WERI-Rb-1 (cell line): ENCODE results near the gene KIF13A.

Experiments
- DNase-seq: peaks from one replicate; pipeline ENCODE4 v3.0.0-alpha.2; 2020
- H3K27ac ChIP-seq: fragments of 250-450 bp; sonication (Bioruptor Pico); 2 replicates; pipeline ENCODE4 v1.5.1; 2020; ENCODE audit warnings: mild to moderate bottlenecking, moderate library complexity
- H3K27me3 ChIP-seq: fragments of 250-450 bp; sonication (Bioruptor Pico); 2 replicates; pipeline ENCODE4 v1.5.1; 2021; ENCODE audit warnings: mild to moderate bottlenecking, low read depth, moderate library complexity; ENCODE audit not compliant: insufficient read depth, severe bottlenecking
- H3K36me3 ChIP-seq: fragments of 250-450 bp; sonication (Bioruptor Pico); 2 replicates; pipeline ENCODE4 v1.5.1; 2020; ENCODE audit warnings: mild to moderate bottlenecking, moderate library complexity
- H3K4me3 ChIP-seq: 2 replicates; pipeline ENCODE4 v1.5.1; 2011; ENCODE audit warnings: low read depth, mild to moderate bottlenecking, control low read depth, low read length
- H3K9me3 ChIP-seq: fragments of 250-450 bp; sonication (Bioruptor Pico); 2 replicates; pipeline ENCODE4 v1.5.1; 2021; ENCODE audit warnings: mild to moderate bottlenecking, moderate library complexity; ENCODE audit not compliant: severe bottlenecking
- TF ChIP-seq, protein P1 (sequence below): IDR thresholded peaks from 2 replicates; pipeline ENCODE4 v1.5.1; 2011; ENCODE audit warnings: low read depth, mild to moderate bottlenecking, control low read depth, inconsistent platforms, low read length

KIF13A gene

DNA sequence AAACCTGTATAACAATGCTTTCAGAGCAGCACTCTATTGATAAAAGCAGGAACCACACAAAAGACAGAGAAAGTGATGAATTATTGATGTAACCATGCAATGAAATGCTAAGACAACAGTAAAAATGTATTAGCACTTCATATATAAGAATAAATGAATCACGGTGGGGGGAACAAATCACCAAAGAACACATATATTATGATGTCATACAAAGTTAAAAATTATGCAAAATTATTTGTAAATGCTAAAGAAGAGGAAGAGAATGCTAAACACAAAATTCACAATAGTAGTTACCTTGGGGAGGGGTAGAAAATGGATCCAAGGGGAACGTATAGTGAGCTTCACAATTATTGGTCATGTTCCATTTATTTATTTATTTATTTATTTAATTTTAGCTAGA is 133.9 kb downstream of the KIF13A start:
- no peak for DNase-seq
- Histone ChIP-seq H3K36me3 (no peaks in the 10 kb centered on the region; the same call in none of the 2 replicates), H3K9me3 (no peaks in the 10 kb centered on the region), H3K27me3 (no peaks in the 10 kb centered on the region), H3K4me3 (no peak overlapping the region), H3K27ac (no peak overlapping the region)
- TF ChIP-seq, protein P1, sequence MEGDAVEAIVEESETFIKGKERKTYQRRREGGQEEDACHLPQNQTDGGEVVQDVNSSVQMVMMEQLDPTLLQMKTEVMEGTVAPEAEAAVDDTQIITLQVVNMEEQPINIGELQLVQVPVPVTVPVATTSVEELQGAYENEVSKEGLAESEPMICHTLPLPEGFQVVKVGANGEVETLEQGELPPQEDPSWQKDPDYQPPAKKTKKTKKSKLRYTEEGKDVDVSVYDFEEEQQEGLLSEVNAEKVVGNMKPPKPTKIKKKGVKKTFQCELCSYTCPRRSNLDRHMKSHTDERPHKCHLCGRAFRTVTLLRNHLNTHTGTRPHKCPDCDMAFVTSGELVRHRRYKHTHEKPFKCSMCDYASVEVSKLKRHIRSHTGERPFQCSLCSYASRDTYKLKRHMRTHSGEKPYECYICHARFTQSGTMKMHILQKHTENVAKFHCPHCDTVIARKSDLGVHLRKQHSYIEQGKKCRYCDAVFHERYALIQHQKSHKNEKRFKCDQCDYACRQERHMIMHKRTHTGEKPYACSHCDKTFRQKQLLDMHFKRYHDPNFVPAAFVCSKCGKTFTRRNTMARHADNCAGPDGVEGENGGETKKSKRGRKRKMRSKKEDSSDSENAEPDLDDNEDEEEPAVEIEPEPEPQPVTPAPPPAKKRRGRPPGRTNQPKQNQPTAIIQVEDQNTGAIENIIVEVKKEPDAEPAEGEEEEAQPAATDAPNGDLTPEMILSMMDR = no peak

DNA sequence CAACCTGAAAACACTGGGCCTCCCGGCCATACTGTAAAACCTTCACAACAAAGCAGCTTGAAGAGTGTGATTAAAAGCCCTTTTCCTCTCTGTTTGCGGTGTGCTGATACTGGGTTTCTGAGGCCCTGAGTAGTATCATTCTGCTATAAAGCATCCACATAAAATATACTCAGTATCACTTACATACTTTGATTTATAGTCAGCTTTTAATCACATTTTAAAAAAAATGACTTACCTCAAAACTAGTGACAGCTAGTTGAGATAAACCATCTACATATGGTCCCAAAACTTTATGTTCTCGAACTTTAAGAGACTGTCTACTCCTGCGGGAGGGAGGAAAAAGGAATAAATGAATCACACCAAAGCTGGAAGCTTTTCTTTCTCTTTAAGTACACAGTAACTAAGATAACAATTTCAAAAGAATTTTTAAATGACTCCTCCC is 135.7 kb downstream of the KIF13A start:
- no peak overlapping the region for H3K4me3 ChIP-seq
- H3K9me3 ChIP-seq = no peaks in the 10 kb centered on the region
- H3K27ac ChIP-seq = no peak overlapping the region
- no peaks in the 10 kb centered on the region; the same call in none of the 2 replicates for H3K36me3 ChIP-seq
- H3K27me3 ChIP-seq = no peaks in the 10 kb centered on the region
- no peak for DNase-seq
- TF ChIP-seq, protein P1 = no peak

DNA sequence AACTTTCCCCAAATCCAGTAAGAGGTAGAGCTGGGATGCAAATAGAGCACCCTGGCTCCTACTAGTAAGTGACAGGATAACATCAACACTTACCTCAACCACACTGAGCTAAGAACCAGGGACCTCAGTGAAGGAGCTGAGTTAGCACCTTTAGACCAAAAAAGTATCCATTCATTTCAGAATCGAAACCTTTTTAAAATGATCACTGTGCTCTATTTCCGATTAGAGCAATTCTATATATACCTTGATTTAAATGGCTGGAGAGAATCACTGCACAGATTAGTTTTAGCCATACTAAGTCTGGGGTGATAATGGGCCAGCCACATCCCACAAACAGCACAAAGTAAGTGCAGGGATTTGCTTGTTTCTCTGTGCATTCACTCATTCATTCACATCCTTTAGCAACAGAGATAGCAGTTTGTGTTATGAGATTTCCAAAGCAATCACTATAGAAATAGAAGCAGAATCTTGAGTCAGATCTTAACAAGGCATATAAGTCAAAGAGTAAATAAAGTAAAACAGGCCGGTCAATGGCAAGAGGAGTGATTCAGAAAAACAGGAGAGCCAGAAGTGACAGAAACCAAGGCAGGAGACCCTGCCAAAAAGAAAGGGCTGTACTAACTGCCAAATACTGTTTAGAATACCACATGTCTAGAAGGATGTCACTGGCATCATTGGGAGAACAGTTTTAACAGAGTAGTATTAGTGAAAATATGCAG is 136.3 kb downstream of the KIF13A start:
- Histone ChIP-seq H3K4me3 (no peak overlapping the region), H3K9me3 (no peaks in the 10 kb centered on the region), H3K36me3 (no peaks in the 10 kb centered on the region; the same call in none of the 2 replicates), H3K27ac (no peak overlapping the region), H3K27me3 (no peaks in the 10 kb centered on the region)
- TF ChIP-seq, protein P1 = no peak
- no peak for DNase-seq

DNA sequence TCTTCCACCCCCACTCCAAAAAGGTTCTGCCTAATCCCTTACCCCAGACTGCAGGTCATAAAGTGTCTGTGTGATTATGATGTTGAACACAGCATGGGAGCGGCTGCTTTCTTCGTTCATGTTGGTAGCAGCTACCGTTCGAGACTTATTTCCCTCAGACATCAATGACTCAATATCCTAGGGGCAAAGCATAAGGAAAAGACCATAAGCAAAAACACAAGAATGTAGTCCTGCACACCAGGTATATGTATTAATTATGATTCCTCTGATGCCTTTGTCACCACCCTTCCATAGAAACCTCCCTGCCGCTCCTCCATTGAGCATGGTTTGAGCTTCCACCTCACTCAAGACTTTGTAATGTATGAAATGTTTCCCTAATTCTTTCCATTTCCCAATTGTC is 137.2 kb downstream of the KIF13A start:
- DNase-seq = no peak
- TF ChIP-seq, protein P1 = no peak
- H3K27ac ChIP-seq = no peak overlapping the region
- H3K4me3 ChIP-seq = no peak overlapping the region
- H3K27me3 ChIP-seq = no peaks in the 10 kb centered on the region
- H3K9me3 ChIP-seq = no peaks in the 10 kb centered on the region
- no peaks in the 10 kb centered on the region; the same call in none of the 2 replicates for H3K36me3 ChIP-seq

DNA sequence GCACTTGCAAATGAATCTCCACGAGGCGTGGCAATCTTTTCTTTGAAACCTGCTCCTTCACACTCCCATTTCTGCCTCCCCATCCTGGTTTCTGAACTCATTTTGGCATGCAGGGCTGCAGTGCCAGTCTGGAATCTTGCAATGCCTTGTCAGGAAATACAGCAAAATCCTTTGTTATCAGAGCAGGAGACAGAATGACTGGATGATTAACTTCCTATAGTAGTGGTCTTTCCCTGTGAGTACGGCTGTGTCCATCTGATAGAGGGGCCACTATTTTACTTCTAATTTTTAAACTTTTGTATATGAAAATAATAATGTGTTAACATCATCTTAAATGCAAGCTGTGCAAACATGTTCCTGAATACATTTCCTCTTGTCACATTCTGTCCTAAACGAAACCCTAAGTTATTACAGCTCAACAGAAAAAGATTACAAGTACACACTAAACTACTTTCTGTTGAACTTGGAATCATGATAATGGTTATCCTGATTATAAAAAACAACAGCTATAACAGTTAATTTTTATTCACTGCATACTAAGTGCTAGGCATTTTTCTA is 140.2 kb downstream of the KIF13A start:
- no peak overlapping the region for H3K27ac ChIP-seq
- H3K27me3 ChIP-seq = no peaks in the 10 kb centered on the region
- H3K36me3 ChIP-seq = no peaks in the 10 kb centered on the region; the same call in 1 of the 2 replicates
- DNase-seq = no peak
- H3K9me3 ChIP-seq = no peaks in the 10 kb centered on the region
- H3K4me3 ChIP-seq = no peak overlapping the region
- TF ChIP-seq, protein P1 = no peak
